Pancreas (tissue), 10 donors: ENCODE results near the gene FAM193A. TPM values are rescaled to one million over a fixed set of nuclear protein-coding genes. Genes with fewer than 3 reads are reported as not detected.

Experiments used
- ATAC-seq, 4 donors: fragments of 200-7000 bp; cut with Tn5 transposase; one replicate each; pipeline versions ENCODE4 v1.8.0 to v1.9.1; 2020; ENCODE audit warnings: mild to moderate bottlenecking in 4 of 4, moderate library complexity in 4 of 4
- DNase-seq, 6 donors: peaks; one replicate each; pipeline ENCODE4 v3.0.0-alpha.2; 2020
- FAIRE-seq: peaks from 2 replicates; lab custom pipeline; 2012; peaks lifted over from hg19 to GRCh38; lab: Jason Lieb, UNC
- H3K27ac ChIP-seq, 4 donors: fragments of 200-600 bp; sonication (generic); 1 replicate in 3 of 4; 2 replicates in 1 of 4; pipeline versions ENCODE4 v1.5.0 to v1.8.0; 2020
- H3K27me3 ChIP-seq, 4 donors: fragments of 200-600 bp; one replicate each; pipeline ENCODE4 v1.8.0; 2021
- H3K36me3 ChIP-seq, 3 donors: fragments of 200-600 bp; sonication (generic) in 1 of 3; one replicate each; pipeline versions ENCODE4 v1.5.0 to v1.8.0; 2020 to 2021
- H3K4me1 ChIP-seq, 3 donors: fragments of 200-600 bp; one replicate each; pipeline ENCODE4 v1.8.0; 2021
- H3K4me3 ChIP-seq, 4 donors: fragments of 200-600 bp; sonication (generic) in 2 of 4; one replicate each; pipeline versions ENCODE4 v1.5.0 to v1.8.0; 2020 to 2021
- H3K9me3 ChIP-seq, 4 donors: fragments of 200-600 bp; one replicate each; pipeline ENCODE4 v1.8.0; 2021
- CTCF ChIP-seq, 4 donors: fragments of 200-600 bp; sonication (generic) in 3 of 4; IDR thresholded peaks; one replicate each; pipeline versions ENCODE4 v1.5.0 to v1.8.0; 2021; ENCODE audit warnings: antibody characterized with exemption in 4 of 4
- WGBS, 2 donors: extraction: QIAGEN DNeasy Blood & Tissue Kit; methylation state at CpG; one replicate each; pipeline ENCODE4 v1.1.7; 2013; 5-methylcytosine and 5-hydroxymethylcytosine counted together
- intact Hi-C, 3 donors: fragments of 100-400 bp; cut with DNase I; formaldehyde crosslinking; loops; one replicate each; pipeline versions ENCODE4 v1.11.1 to v1.14.2; 2022
- polyA plus RNA-seq, 2 donors: library from polyadenylated mRNA; stranded (reverse); fragments of 200-250 nt; gene quantifications; one replicate each; pipeline ENCODE4 v1.2.3, GENCODE V29; 2013
- total RNA-seq, 6 donors: library from RNA; stranded (reverse); fragmentation: NEBNext Ultra II Directional in 4 of 6; extraction: Animal tissue kit (Norgen Biotek cat#: 25700) in 4 of 6; gene quantifications; one replicate each; pipeline versions ENCODE4 v1.2.1 to v1.2.4, GENCODE V29; 2021 to 2023
- donor health status: healthy with polysubstance abuse.
- donor health status: DM: no; HTN: no; CAD: no; lungs with moderate emphysema.
- donor health status: DM: no; HTN: no; CAD: no.
- donor health status: control.
- donor health status: control.
- donor health status: Bipolar disorder and iron deficiency.
- donor health status: DM: yes; HTN: yes; CAD: no.
- donor health status: DM: no; HTN: no; CAD: no.
- donor health status: DM: no; HTN: no; CAD: no.
- donor health status: DM: yes; HTN: yes; CAD: no.

Gene FAM193A
- total and polyA plus RNA-seq, 8 donors = 10.1 to 17.0 (median 10.7) TPM

- FAIRE-seq = no peak
- intact Hi-C loops = no loop called here
- H3K36me3 ChIP-seq = peaks cover 0 to 28% (median 27%) of the 10 kb centered on the region in 3 donors
- no peak overlapping the region for H3K4me3 ChIP-seq
- no peaks in the 10 kb centered on the region for H3K4me1 ChIP-seq
- no peaks in the 10 kb centered on the region for H3K9me3 ChIP-seq
- no peak overlapping the region for H3K27ac ChIP-seq
- DNase-seq = no peak
- no peak for TF ChIP-seq CTCF (IDR thresholded peaks at IDR 0.05)
- ATAC-seq = no peak
- 93 to 97% methylated on average over 9 of the region's 9 CpGs for WGBS, 2 donors
- H3K27me3 ChIP-seq = no peaks in the 10 kb centered on the region
Observed at GRCh38 chr4:2648159-2648814, 111.8 kb downstream of the FAM193A start.

GRCh38 chr4:2649604-2650114, 113.2 kb downstream of the FAM193A start:
- H3K27ac ChIP-seq = no peak overlapping the region
- 97 to 99% methylated on average over 5 of the region's 5 CpGs for WGBS, 2 donors
- FAIRE-seq (no peak), DNase-seq (peak in 1 of 6 donors; percentile 8), ATAC-seq (no peak)
- no peaks in the 10 kb centered on the region for H3K27me3 ChIP-seq
- intact Hi-C loops = no loop called here
- no peak overlapping the region for H3K4me3 ChIP-seq
- TF ChIP-seq CTCF (IDR thresholded peaks at IDR 0.05) = no peak
- peaks cover 0 to 28% (median 27%) of the 10 kb centered on the region in 3 donors for H3K36me3 ChIP-seq
- H3K4me1 ChIP-seq = no peaks in the 10 kb centered on the region
- no peaks in the 10 kb centered on the region for H3K9me3 ChIP-seq

GRCh38 chr4:2650276-2650675, 113.8 kb downstream of the FAM193A start:
- 95 to 97% methylated on average over 13 of the region's 13 CpGs for WGBS, 2 donors
- peaks cover 0 to 28% (median 27%) of the 10 kb centered on the region in 3 donors for H3K36me3 ChIP-seq

GRCh38 chr4:2651546-2651945, 115.1 kb downstream of the FAM193A start:
- intact Hi-C loops = no loop called here
- DNase-seq (no peak), ATAC-seq (no peak), FAIRE-seq (no peak)
- Histone ChIP-seq H3K27ac (no peak overlapping the region), H3K36me3 (peaks cover 0 to 28% (median 27%) of the 10 kb centered on the region in 3 donors), H3K4me3 (no peak overlapping the region), H3K9me3 (no peaks in the 10 kb centered on the region), H3K27me3 (no peaks in the 10 kb centered on the region), H3K4me1 (no peaks in the 10 kb centered on the region)
- WGBS, 2 donors = 87 to 91% methylated on average over 10 of the region's 10 CpGs
- TF ChIP-seq CTCF (IDR thresholded peaks at IDR 0.05) = no peak

More at GRCh38 chr4:2650276-2650675, 113.8 kb downstream of the FAM193A start:
- ATAC-seq = no peak
- no peak for FAIRE-seq
- Histone ChIP-seq H3K27me3 (no peaks in the 10 kb centered on the region), H3K27ac (no peak overlapping the region), H3K4me3 (no peak overlapping the region), H3K9me3 (no peaks in the 10 kb centered on the region), H3K4me1 (no peaks in the 10 kb centered on the region)
- DNase-seq = no peak
- no peak for TF ChIP-seq CTCF (IDR thresholded peaks at IDR 0.05)
- intact Hi-C loops = no loop called here

GRCh38 chr4:2651998-2652397, 115.6 kb downstream of the FAM193A start:
- intact Hi-C loops = no loop called here
- no peak overlapping the region for H3K27ac ChIP-seq
- TF ChIP-seq CTCF (IDR thresholded peaks at IDR 0.05) = no peak

More at GRCh38 chr4:2651998-2652397, 115.6 kb downstream of the FAM193A start:
- no peak for DNase-seq
- 89 to 94% methylated on average over 2 of the region's 2 CpGs for WGBS, 2 donors
- peaks cover 0 to 25% (median 23%) of the 10 kb centered on the region in 3 donors for H3K36me3 ChIP-seq
- no peaks in the 10 kb centered on the region for H3K4me1 ChIP-seq
- H3K4me3 ChIP-seq = no peak overlapping the region
- FAIRE-seq = no peak
- H3K27me3 ChIP-seq = no peaks in the 10 kb centered on the region
- ATAC-seq = no peak
- H3K9me3 ChIP-seq = no peaks in the 10 kb centered on the region
